CD4-positive, alpha-beta memory T cell (primary cell): ENCODE results near the gene RASGRF2. TPM values are rescaled to one million over a fixed set of nuclear protein-coding genes. Genes with fewer than 3 reads are reported as not detected.

Source experiments
- CTCF ChIA-PET: fragments of 350-600 bp; sonication (Branson Sonifier 250); formaldehyde crosslinking; loops from one replicate; lab custom pipeline; 2021; ENCODE audit warnings: inconsistent platforms; ENCODE audit not compliant: partially characterized antibody; lab: Charles Lee
- POLR2A ChIA-PET: fragments of 350-600 bp; sonication (Branson Sonifier 250); formaldehyde crosslinking; loops from one replicate; lab custom pipeline; 2021; ENCODE audit not compliant: partially characterized antibody; lab: Charles Lee
- DNase-seq, 5 donors: peaks; one replicate each; pipeline versions ENCODE4 v3.0.0 to v3.0.0-alpha.2; 2020 to 2022; ENCODE audit warnings: mixed read lengths in 1 of 5
- H3K27ac ChIP-seq: one replicate; pipeline ENCODE4 v1.7.0; 2013; ENCODE audit warnings: low read depth, low read length
- H3K27me3 ChIP-seq: 2 replicates; pipeline ENCODE4 v1.7.0; 2013; ENCODE audit warnings: mild to moderate bottlenecking, low read length, moderate library complexity; ENCODE audit not compliant: insufficient read depth
- H3K36me3 ChIP-seq: 2 replicates; pipeline ENCODE4 v1.7.0; 2013; ENCODE audit warnings: mild to moderate bottlenecking, low read length, moderate library complexity; ENCODE audit not compliant: insufficient read depth
- H3K4me1 ChIP-seq: 2 replicates; pipeline ENCODE4 v1.7.0; 2013; ENCODE audit warnings: mild to moderate bottlenecking, low read length, moderate library complexity; ENCODE audit not compliant: insufficient read depth
- H3K4me3 ChIP-seq, 2 donors: one replicate each; pipeline ENCODE4 v1.7.0; 2013; ENCODE audit warnings: low read length in 2 of 2, mild to moderate bottlenecking in 1 of 2
- H3K9me3 ChIP-seq, 2 donors: one replicate each; pipeline ENCODE4 v1.7.0; 2013; ENCODE audit warnings: low read length in 2 of 2, control low read depth in 1 of 2; ENCODE audit not compliant: control insufficient read depth in 1 of 2
- H3K27ac Mint-ChIP-seq, 7 donors: one replicate each; pipeline ENCODE4 v1.8.0; 2020 to 2021; ENCODE audit warnings: mixed read lengths in 7 of 7, mild to moderate bottlenecking in 6 of 7, inconsistent platforms in 3 of 7, moderate library complexity in 3 of 7
- H3K27me3 Mint-ChIP-seq, 2 donors: one replicate each; pipeline ENCODE4 v1.8.0; 2020 to 2021; ENCODE audit warnings: mixed read lengths in 2 of 2
- H3K36me3 Mint-ChIP-seq, 2 donors: one replicate each; pipeline ENCODE4 v1.8.0; 2020 to 2021; ENCODE audit warnings: mixed read lengths in 2 of 2, inconsistent platforms in 1 of 2, mild to moderate bottlenecking in 1 of 2
- H3K4me1 Mint-ChIP-seq, 4 donors: one replicate each; pipeline ENCODE4 v1.8.0; 2020 to 2021; ENCODE audit warnings: mixed read lengths in 4 of 4, mild to moderate bottlenecking in 1 of 4
- H3K4me3 Mint-ChIP-seq, 8 donors: one replicate each; pipeline ENCODE4 v1.8.0; 2020 to 2021; ENCODE audit warnings: mixed read lengths in 8 of 8, mild to moderate bottlenecking in 7 of 8, moderate library complexity in 6 of 8, inconsistent platforms in 3 of 8
- H3K9me3 Mint-ChIP-seq, 8 donors: one replicate each; pipeline ENCODE4 v1.8.0; 2020 to 2021; ENCODE audit warnings: mixed read lengths in 8 of 8, mild to moderate bottlenecking in 5 of 8, inconsistent platforms in 3 of 8, moderate library complexity in 1 of 8
- intact Hi-C: fragments of 100-400 bp; cut with micrococcal nuclease; formaldehyde crosslinking; loops from one replicate; pipeline ENCODE4 v1.15.1; 2023
- polyA plus RNA-seq, 2 donors: library from polyadenylated mRNA; unstranded; fragments of 300-500 nt; fragmentation: Illumina TruSeq; gene quantifications; one replicate each; pipeline ENCODE4 v1.2.3, GENCODE V29; 2021
- total RNA-seq, 2 experiments: library from RNA; stranded (reverse); gene quantifications; one replicate each; pipeline ENCODE4 v1.2.3, GENCODE V29; 2021

RASGRF2 gene
- total and polyA plus RNA-seq, 4 experiments from 2014 or later: 10.0 to 39.3 (median 25.3) TPM

DNA sequence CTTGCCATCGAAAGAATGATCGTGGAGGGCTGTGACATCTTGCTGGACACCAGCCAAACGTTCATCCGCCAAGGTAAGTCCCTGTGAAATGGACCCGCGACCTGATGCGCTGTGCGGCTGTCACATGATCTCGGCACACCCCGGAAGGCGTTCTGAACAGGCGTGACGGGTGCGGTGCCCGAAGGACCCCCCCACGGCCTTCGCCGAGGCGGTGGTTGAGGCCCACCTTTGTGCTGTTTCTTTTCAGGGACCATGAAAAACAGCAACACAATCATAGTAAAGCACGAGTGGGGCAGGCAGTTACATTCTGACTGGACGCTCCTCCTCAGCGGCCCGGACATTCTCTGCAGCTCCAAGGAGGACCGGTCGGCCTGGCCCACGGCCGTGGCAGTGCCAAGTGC is 126.7 kb downstream of the RASGRF2 start:
- CTCF ChIA-PET: no interaction called here
- H3K36me3 Mint-ChIP-seq: peaks cover 60 to 69% of the 10 kb centered on the region in 2 donors
- no peak for DNase-seq
- peaks cover 0 to 7% (median 3%) of the 10 kb centered on the region in 4 donors for H3K4me1 Mint-ChIP-seq
- H3K4me3 Mint-ChIP-seq: no peak overlapping the region
- H3K9me3 Mint-ChIP-seq: no peaks in the 10 kb centered on the region
- no peak overlapping the region for H3K27ac Mint-ChIP-seq
- H3K36me3 ChIP-seq: peaks cover 11% of the 10 kb centered on the region
- H3K27me3 ChIP-seq: no peaks in the 10 kb centered on the region
- H3K27ac ChIP-seq: no peak overlapping the region
- no peaks in the 10 kb centered on the region for H3K9me3 ChIP-seq
- intact Hi-C loops: no loop called here
- no peaks in the 10 kb centered on the region for H3K27me3 Mint-ChIP-seq
- no peak overlapping the region for H3K4me3 ChIP-seq
- POLR2A ChIA-PET: no interaction called here
- H3K4me1 ChIP-seq: no peaks in the 10 kb centered on the region

DNA sequence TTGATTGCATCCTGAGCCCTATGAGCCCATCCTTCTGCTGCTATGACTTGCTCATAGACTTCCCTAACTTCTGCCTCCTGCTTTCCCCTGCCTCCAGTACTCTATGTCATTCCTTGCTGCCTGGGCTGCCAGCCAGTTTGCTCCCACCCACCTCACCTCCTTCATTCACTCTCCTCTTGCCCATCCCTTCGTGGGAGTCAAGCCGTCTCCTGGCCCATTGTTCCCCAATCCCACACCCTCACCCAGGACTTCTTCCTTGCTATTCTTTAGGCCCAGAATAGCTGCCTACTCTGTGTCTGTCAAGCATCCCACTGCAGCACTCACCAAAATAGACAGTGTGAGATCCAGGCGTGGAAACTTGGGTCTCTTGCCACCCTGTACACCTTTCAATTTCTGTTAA is 131.0 kb downstream of the RASGRF2 start:
- no peak overlapping the region for H3K4me3 Mint-ChIP-seq
- peaks cover 0 to 7% (median 3%) of the 10 kb centered on the region in 4 donors for H3K4me1 Mint-ChIP-seq
- no peak for DNase-seq
- H3K9me3 ChIP-seq: no peaks in the 10 kb centered on the region
- H3K27ac ChIP-seq: no peak overlapping the region
- H3K27ac Mint-ChIP-seq: peak overlapping the region in 3 of 7 donors; percentile 48 to 84 (median 81)
- ChIA-PET CTCF (interaction anchor here (2.2 kb wide), 1 partner anchor 17 kb away, joined by 8 read pairs; no protein-coding TSS in a partner anchor), POLR2A (no interaction called here)
- no peaks in the 10 kb centered on the region for H3K27me3 Mint-ChIP-seq
- peaks cover 11% of the 10 kb centered on the region for H3K36me3 ChIP-seq
- H3K36me3 Mint-ChIP-seq: peaks cover 57 to 60% of the 10 kb centered on the region in 2 donors
- no peak overlapping the region for H3K4me3 ChIP-seq
- H3K4me1 ChIP-seq: no peaks in the 10 kb centered on the region
- intact Hi-C loops: no loop called here
- H3K27me3 ChIP-seq: no peaks in the 10 kb centered on the region
- no peaks in the 10 kb centered on the region for H3K9me3 Mint-ChIP-seq

DNA sequence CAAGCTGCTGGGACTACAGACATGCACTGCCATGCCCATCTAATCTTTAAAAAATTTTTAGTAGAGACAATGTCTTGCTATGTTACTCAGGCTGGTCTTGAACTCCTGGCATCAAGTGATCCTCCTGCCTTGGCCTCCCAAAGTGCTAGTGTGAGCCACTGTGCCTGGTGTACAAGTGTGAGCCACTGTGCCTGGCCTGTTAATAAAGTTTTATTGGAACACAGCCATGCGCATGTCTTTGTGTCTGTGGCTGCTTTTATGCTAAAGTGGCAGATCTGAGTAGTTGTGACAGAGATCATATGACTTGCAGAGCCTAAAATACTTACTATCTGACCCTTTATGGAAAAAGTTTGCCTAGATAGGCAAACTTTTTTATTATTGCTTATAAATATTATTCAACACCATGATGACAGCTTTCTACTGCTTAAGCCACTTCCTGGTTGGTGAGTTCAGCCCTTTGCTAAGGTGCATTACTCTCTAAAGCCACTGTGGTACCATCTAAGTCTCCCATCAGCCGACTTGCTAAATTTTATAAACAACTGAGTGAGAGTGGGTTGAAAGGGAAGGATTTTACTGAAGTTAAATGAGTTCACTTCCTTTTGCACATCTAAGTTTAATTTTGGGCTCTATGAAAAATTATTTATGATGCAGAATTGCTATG is 133.5 kb downstream of the RASGRF2 start:
- Histone ChIP-seq H3K36me3 (no peaks in the 10 kb centered on the region), H3K27ac (no peak overlapping the region), H3K9me3 (no peaks in the 10 kb centered on the region), H3K4me3 (no peak overlapping the region), H3K27me3 (no peaks in the 10 kb centered on the region), H3K4me1 (no peaks in the 10 kb centered on the region)
- intact Hi-C loops: no loop called here
- DNase-seq: no peak
- Mint-ChIP-seq H3K27me3 (no peaks in the 10 kb centered on the region), H3K4me1 (peaks cover 0 to 7% (median 3%) of the 10 kb centered on the region in 4 donors), H3K36me3 (peaks cover 41 to 44% of the 10 kb centered on the region in 2 donors), H3K27ac (no peak overlapping the region), H3K4me3 (no peak overlapping the region), H3K9me3 (no peaks in the 10 kb centered on the region)
- POLR2A ChIA-PET: no interaction called here
- CTCF ChIA-PET: interaction anchor here (1.0 kb wide), 1 partner anchor 72 kb away, joined by 3 read pairs; no protein-coding TSS in a partner anchor

DNA sequence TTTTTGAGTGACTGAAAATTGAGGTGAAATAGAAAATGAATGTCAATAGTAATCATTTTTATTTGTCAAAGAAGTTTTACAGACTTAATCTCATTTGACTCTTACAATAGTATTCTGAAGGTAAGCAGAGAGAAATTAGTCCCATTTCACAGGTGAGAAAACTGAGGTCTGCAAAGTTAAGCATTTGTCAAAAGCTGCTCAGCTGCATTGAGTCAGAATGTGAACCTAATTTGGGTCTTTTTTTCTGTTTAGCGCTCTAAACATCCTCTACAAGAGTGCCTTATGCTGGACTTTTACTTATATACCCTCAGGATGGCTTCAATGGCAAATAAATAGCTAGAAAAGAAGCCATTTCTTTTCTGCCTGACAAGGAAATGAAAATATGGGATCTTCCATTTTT is 135.7 kb downstream of the RASGRF2 start:
- H3K4me3 Mint-ChIP-seq: no peak overlapping the region
- no peaks in the 10 kb centered on the region for H3K4me1 ChIP-seq
- no peaks in the 10 kb centered on the region for H3K27me3 Mint-ChIP-seq
- H3K27me3 ChIP-seq: no peaks in the 10 kb centered on the region
- no peaks in the 10 kb centered on the region for H3K9me3 Mint-ChIP-seq
- CTCF ChIA-PET: interaction anchor here (1.8 to 2.3 kb wide), 2 partner anchors 10 to 13 kb away, joined by 5 to 9 read pairs; no protein-coding TSS in a partner anchor
- H3K4me1 Mint-ChIP-seq: peaks cover 0 to 7% (median 2%) of the 10 kb centered on the region in 4 donors
- no peak overlapping the region for H3K27ac Mint-ChIP-seq
- POLR2A ChIA-PET: interaction anchor here (0.9 to 1.4 kb wide), 3 partner anchors 9 to 135 kb away, joined by 3 to 4 read pairs (median 4); partner anchors contain the start of gene RASGRF2
- intact Hi-C loops: no loop called here
- DNase-seq: no peak
- H3K9me3 ChIP-seq: no peaks in the 10 kb centered on the region
- no peaks in the 10 kb centered on the region for H3K36me3 ChIP-seq
- peaks cover 45 to 46% of the 10 kb centered on the region in 2 donors for H3K36me3 Mint-ChIP-seq
- no peak overlapping the region for H3K4me3 ChIP-seq
- no peak overlapping the region for H3K27ac ChIP-seq

DNA sequence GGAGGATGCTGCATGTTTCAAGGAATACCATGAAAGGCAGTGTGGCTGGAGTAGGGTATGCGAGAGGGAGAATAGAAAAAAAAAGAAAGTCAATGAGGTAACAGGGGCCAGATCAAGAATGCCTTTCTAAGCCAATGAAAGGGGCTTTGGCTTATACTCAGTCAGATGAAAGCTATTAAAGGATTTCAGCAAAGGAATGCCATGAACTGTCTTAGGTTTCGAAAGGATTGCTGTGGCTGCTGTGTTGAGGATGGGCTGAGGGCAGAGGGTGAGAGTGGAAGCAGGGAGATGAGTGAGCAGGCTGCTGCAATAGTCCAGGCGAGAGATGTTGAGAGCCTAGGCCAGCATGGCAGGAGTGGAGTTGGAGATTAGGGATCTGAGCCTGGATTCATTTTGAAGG is 137.6 kb downstream of the RASGRF2 start:
- ChIA-PET CTCF (no interaction called here), POLR2A (no interaction called here)
- H3K36me3 ChIP-seq: no peaks in the 10 kb centered on the region
- DNase-seq: no peak
- no peaks in the 10 kb centered on the region for H3K27me3 ChIP-seq
- H3K9me3 ChIP-seq: no peaks in the 10 kb centered on the region
- Mint-ChIP-seq H3K9me3 (no peaks in the 10 kb centered on the region), H3K36me3 (peaks cover 40% of the 10 kb centered on the region in 2 donors), H3K4me3 (no peak overlapping the region), H3K4me1 (peaks cover 0 to 1% (median under 1%) of the 10 kb centered on the region in 4 donors), H3K27ac (no peak overlapping the region), H3K27me3 (no peaks in the 10 kb centered on the region)
- H3K27ac ChIP-seq: no peak overlapping the region
- intact Hi-C loops: no loop called here
- no peaks in the 10 kb centered on the region for H3K4me1 ChIP-seq
- no peak overlapping the region for H3K4me3 ChIP-seq

DNA sequence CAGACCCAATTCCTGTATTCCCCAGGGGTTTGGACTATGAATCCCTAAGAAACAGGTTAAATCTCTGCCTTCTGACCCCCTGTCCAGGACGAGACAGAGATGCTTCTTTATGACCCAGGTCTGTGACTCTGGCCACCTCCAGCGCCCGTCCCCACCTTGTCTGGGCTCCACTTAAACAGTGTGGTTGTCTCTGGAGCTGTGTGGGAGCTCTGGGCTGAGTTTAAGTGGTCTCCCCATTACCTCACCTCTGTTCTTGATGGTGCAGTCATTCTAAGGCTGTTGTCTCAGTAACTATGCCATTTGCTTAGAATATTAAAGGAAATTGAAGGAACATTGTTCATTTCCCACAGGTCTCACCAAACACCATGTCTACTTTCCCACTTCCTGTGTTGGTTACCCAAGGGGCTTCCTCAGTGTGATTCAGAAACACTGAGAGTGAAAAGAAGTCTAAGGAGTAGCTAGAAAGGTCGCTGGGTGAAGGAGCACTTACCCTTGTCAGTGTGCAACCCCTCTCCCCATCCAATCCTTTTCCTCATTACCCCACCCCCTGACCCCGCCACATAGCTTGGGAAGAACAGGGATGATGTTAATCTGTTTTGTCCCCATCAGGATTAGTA is 145.2 kb downstream of the RASGRF2 start:
- no peaks in the 10 kb centered on the region for H3K27me3 ChIP-seq
- Mint-ChIP-seq H3K4me1 (peaks cover 19 to 23% (median 21%) of the 10 kb centered on the region in 4 donors), H3K9me3 (no peaks in the 10 kb centered on the region), H3K36me3 (peaks cover 10 to 13% of the 10 kb centered on the region in 2 donors), H3K27ac (peak overlapping the region; percentile 24 to 72 (median 38)), H3K4me3 (peak overlapping the region in 3 of 8 donors; percentile 11 to 31 (median 26)), H3K27me3 (no peaks in the 10 kb centered on the region)
- intact Hi-C loops: loop anchor here (5.0 to 10.0 kb wide), 3 partner anchors 223 to 391 kb away; no protein-coding TSS in a partner anchor
- no peak for DNase-seq
- H3K4me1 ChIP-seq: peaks cover 18% of the 10 kb centered on the region
- H3K4me3 ChIP-seq: no peak overlapping the region
- POLR2A ChIA-PET: interaction anchor here (1.2 kb wide), 1 partner anchor 10 kb away, joined by 4 read pairs; no protein-coding TSS in a partner anchor
- H3K36me3 ChIP-seq: no peaks in the 10 kb centered on the region
- no peaks in the 10 kb centered on the region for H3K9me3 ChIP-seq
- no peak overlapping the region for H3K27ac ChIP-seq
- CTCF ChIA-PET: interaction anchor here (1.1 to 1.7 kb wide), 2 partner anchors 170 to 435 kb away, joined by 4 read pairs; no protein-coding TSS in a partner anchor

DNA sequence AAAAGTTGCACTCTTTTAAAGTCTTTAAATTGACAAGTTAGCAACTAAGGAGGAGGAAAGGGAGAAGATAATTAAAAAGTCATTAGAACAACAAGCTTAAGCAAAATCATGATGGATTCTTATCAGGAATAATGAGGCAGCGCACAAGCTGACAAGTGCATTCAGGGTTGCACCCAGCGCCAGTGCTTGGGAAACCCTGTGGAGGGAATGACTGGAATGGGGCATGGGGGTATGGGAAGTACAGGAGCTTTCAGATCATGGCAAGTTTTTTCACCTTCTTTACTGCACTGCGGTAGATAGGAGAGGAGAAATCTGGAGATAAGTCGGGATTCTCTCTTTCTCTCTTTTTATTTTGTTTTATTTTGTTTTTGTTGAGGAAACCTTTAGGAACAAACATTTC is 155.1 kb downstream of the RASGRF2 start:
- no peaks in the 10 kb centered on the region for H3K4me1 ChIP-seq
- no peaks in the 10 kb centered on the region for H3K9me3 ChIP-seq
- CTCF ChIA-PET: interaction anchor here (0.9 to 1.8 kb wide), 4 partner anchors 8 to 25 kb away, joined by 3 to 4 read pairs (median 4); no protein-coding TSS in a partner anchor
- DNase-seq: peak in 1 of 5 donors; percentile 28
- no peaks in the 10 kb centered on the region for H3K27me3 ChIP-seq
- no peak overlapping the region for H3K27ac ChIP-seq
- Mint-ChIP-seq H3K4me3 (no peak overlapping the region), H3K9me3 (no peaks in the 10 kb centered on the region), H3K36me3 (peaks cover 67 to 76% of the 10 kb centered on the region in 2 donors), H3K27ac (no peak overlapping the region), H3K27me3 (no peaks in the 10 kb centered on the region), H3K4me1 (peaks cover 0 to 11% (median 2%) of the 10 kb centered on the region in 4 donors)
- peaks cover 12% of the 10 kb centered on the region for H3K36me3 ChIP-seq
- no peak overlapping the region for H3K4me3 ChIP-seq
- intact Hi-C loops: no loop called here
- POLR2A ChIA-PET: no interaction called here
